Uterus (tissue), 2 donors: ENCODE results near the gene SSBP3.

ENCODE experiments used
- POLR2A ChIP-seq, 2 donors: fragments of 450-650 bp; IDR thresholded peaks; one replicate each; pipeline ENCODE4 v1.6.1; 2016; ENCODE audit warnings: antibody characterized with exemption in 2 of 2, mild to moderate bottlenecking in 1 of 2, moderate library complexity in 1 of 2
- TF ChIP-seq, protein P1 (sequence below), 4 experiments: fragments of 200-600 bp in 2 of 4; fragments of 450-650 bp in 2 of 4; sonication (generic) in 2 of 4; IDR thresholded peaks; one replicate each; pipeline ENCODE4 v1.5.1; 2016 to 2019; ENCODE audit warnings: antibody characterized with exemption in 4 of 4, mild to moderate bottlenecking in 2 of 4, moderate library complexity in 1 of 4

DNA sequence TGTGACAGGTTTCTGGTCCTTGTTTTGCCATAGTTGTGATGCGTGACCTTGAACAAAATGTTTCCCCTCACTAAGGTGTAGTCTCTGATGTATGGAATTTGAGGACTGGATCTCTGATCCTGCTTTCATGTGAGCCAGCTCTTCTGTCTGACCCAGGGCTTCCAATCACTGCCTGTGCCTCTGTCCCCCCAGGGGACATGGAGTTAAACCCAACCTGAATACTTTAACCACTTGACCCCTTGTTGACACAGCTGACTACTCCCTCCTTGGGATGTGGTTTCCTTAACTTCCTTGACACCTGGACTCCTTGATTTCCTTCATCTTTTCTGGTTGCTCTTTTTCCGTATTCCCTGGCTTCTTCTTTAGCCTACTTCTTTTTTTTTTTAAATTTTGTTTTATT, 36.0 kb upstream of the SSBP3 start:
- TF ChIP-seq, protein P1, sequence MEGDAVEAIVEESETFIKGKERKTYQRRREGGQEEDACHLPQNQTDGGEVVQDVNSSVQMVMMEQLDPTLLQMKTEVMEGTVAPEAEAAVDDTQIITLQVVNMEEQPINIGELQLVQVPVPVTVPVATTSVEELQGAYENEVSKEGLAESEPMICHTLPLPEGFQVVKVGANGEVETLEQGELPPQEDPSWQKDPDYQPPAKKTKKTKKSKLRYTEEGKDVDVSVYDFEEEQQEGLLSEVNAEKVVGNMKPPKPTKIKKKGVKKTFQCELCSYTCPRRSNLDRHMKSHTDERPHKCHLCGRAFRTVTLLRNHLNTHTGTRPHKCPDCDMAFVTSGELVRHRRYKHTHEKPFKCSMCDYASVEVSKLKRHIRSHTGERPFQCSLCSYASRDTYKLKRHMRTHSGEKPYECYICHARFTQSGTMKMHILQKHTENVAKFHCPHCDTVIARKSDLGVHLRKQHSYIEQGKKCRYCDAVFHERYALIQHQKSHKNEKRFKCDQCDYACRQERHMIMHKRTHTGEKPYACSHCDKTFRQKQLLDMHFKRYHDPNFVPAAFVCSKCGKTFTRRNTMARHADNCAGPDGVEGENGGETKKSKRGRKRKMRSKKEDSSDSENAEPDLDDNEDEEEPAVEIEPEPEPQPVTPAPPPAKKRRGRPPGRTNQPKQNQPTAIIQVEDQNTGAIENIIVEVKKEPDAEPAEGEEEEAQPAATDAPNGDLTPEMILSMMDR (IDR thresholded peaks at IDR 0.05) = no peak
- TF ChIP-seq POLR2A (IDR thresholded peaks at IDR 0.05) = no peak
